Colonic mucosa (tissue), 4 donors: Measurements from ENCODE around the gene GABRG3. TPM values are rescaled to one million over a fixed set of nuclear protein-coding genes. Genes with fewer than 3 reads are reported as not detected.

Source experiments
- DNase-seq: peaks from one replicate; pipeline ENCODE4 v3.0.0-alpha.2; 2020
- H3K27ac ChIP-seq: fragments of 200-600 bp; one replicate; pipeline ENCODE4 v1.8.0; 2021
- H3K27me3 ChIP-seq: fragments of 200-600 bp; one replicate; pipeline ENCODE4 v1.8.0; 2021
- H3K36me3 ChIP-seq: fragments of 200-600 bp; one replicate; pipeline ENCODE4 v1.8.0; 2021
- H3K4me1 ChIP-seq: fragments of 200-600 bp; one replicate; pipeline ENCODE4 v1.8.0; 2021; ENCODE audit warnings: mild to moderate bottlenecking
- H3K4me3 ChIP-seq: fragments of 200-600 bp; one replicate; pipeline ENCODE4 v1.8.0; 2021
- H3K9ac ChIP-seq, 2 donors: one replicate each; pipeline ENCODE4 v1.7.0; 2013; ENCODE audit warnings: control low read depth in 2 of 2, low read depth in 2 of 2, low read length in 2 of 2
- H3K9me3 ChIP-seq: fragments of 200-600 bp; one replicate; pipeline ENCODE4 v1.8.0; 2021
- intact Hi-C: fragments of 100-400 bp; cut with DNase I; formaldehyde crosslinking; loops from one replicate; pipeline ENCODE4 v1.14.1; 2022
- total RNA-seq, 2 donors: library from RNA; stranded (reverse); fragmentation: NEBNext Ultra II Directional in 1 of 2; extraction: Animal tissue kit (Norgen Biotek cat#: 25700) in 1 of 2; gene quantifications; one replicate each; pipeline ENCODE4 v1.2.1, GENCODE V29; 2021
- TF ChIP-seq, protein P1 (sequence below): fragments of 200-600 bp; IDR thresholded peaks from one replicate; pipeline ENCODE4 v1.8.0; 2022; ENCODE audit warnings: antibody characterized with exemption, mild to moderate bottlenecking
- donor health status: healthy.
- donor health status: DM: no; HTN: no; CAD: no.
- donor health status: DM: no; HTN: no; CAD: no.

The GABRG3 gene
- total RNA-seq, 2 donors from 2014 or later: not detected

GRCh38 chr15:27025481-27025966 is 54.5 kb downstream of the GABRG3 start:
- Histone ChIP-seq H3K9ac (no peak overlapping the region), H3K27ac (no peak overlapping the region), H3K36me3 (no peaks in the 10 kb centered on the region), H3K4me1 (no peaks in the 10 kb centered on the region), H3K9me3 (no peaks in the 10 kb centered on the region), H3K27me3 (no peaks in the 10 kb centered on the region), H3K4me3 (no peak overlapping the region)
- intact Hi-C loops: loop anchor here (10.0 kb wide), 1 partner anchor 61 kb away; no protein-coding TSS in a partner anchor
- DNase-seq: no peak
- TF ChIP-seq, protein P1, sequence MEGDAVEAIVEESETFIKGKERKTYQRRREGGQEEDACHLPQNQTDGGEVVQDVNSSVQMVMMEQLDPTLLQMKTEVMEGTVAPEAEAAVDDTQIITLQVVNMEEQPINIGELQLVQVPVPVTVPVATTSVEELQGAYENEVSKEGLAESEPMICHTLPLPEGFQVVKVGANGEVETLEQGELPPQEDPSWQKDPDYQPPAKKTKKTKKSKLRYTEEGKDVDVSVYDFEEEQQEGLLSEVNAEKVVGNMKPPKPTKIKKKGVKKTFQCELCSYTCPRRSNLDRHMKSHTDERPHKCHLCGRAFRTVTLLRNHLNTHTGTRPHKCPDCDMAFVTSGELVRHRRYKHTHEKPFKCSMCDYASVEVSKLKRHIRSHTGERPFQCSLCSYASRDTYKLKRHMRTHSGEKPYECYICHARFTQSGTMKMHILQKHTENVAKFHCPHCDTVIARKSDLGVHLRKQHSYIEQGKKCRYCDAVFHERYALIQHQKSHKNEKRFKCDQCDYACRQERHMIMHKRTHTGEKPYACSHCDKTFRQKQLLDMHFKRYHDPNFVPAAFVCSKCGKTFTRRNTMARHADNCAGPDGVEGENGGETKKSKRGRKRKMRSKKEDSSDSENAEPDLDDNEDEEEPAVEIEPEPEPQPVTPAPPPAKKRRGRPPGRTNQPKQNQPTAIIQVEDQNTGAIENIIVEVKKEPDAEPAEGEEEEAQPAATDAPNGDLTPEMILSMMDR: no peak

- Histone ChIP-seq H3K9ac (no peak overlapping the region), H3K9me3 (no peaks in the 10 kb centered on the region), H3K27me3 (no peaks in the 10 kb centered on the region), H3K36me3 (no peaks in the 10 kb centered on the region), H3K27ac (no peak overlapping the region), H3K4me3 (no peak overlapping the region), H3K4me1 (no peaks in the 10 kb centered on the region)
- DNase-seq: no peak
- intact Hi-C loops: loop anchor here (10.0 kb wide), 1 partner anchor 62 kb away; no protein-coding TSS in a partner anchor
- TF ChIP-seq, protein P1: no peak
These were observed 56.2 kb downstream of the GABRG3 start for GRCh38 chr15:27027229-27027628.

DNA sequence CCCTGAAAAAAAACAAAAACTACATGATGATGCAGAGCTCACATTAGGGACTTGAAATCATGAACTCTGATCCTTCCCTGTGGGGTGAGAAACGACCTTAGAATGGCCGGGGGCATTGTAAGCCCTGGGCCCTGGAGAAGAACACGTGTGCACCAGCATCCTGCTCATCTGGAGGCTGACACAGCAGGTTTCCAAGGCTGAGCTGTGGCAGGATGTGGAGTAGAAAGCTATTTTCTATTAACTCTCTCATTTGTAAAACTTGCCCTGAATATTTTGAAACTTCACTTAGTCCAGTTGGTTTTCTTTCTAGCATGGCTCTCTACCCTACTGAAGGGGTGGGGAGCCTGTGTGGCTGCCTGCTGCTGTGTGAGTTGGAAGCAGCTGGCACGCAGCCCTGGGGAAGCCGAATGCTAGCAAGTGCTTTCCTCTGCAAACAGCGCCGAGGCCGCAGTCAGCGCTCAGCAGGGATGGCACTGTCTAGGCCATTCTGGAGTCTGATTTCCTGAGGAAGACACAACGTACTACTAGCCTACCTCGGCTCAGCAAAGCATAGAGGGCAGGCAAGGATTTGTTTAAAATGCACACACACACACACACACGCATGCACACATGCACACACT is 58.0 kb downstream of the GABRG3 start:
- no peaks in the 10 kb centered on the region for H3K4me1 ChIP-seq
- no peak overlapping the region for H3K9ac ChIP-seq
- no peak overlapping the region for H3K4me3 ChIP-seq
- TF ChIP-seq, protein P1: no peak
- H3K9me3 ChIP-seq: no peaks in the 10 kb centered on the region
- H3K27me3 ChIP-seq: no peaks in the 10 kb centered on the region
- intact Hi-C loops: loop anchor here (10.0 kb wide), 1 partner anchor 64 kb away; no protein-coding TSS in a partner anchor
- no peak overlapping the region for H3K27ac ChIP-seq
- no peaks in the 10 kb centered on the region for H3K36me3 ChIP-seq
- no peak for DNase-seq

GRCh38 chr15:27036210-27036609 is 65.2 kb downstream of the GABRG3 start:
- TF ChIP-seq, protein P1: no peak
- H3K9ac ChIP-seq: no peak overlapping the region
- H3K36me3 ChIP-seq: no peaks in the 10 kb centered on the region
- DNase-seq: no peak
- no peaks in the 10 kb centered on the region for H3K27me3 ChIP-seq
- H3K4me1 ChIP-seq: no peaks in the 10 kb centered on the region
- H3K27ac ChIP-seq: no peak overlapping the region
- H3K9me3 ChIP-seq: no peaks in the 10 kb centered on the region
- intact Hi-C loops: no loop called here
- H3K4me3 ChIP-seq: no peak overlapping the region

DNA sequence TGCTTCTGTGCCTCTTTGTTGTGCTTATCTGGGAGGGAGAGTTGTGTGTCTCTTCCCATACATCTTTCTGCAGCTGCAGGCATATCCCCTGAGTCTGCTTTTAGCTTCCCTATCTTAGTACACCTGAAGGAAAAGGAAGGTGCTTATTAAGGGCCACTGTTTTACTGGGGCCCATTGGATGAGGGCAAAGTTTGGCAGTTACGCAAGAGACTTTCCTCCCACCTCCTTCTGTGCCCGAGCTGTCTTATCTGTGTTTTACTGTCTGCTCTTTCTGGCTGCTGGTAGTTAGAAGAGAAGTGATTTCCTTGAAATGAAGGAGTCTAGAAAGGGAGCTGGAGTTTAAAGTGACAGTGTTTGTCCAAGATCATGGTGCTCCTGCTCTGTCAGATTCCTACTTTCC is 66.5 kb downstream of the GABRG3 start:
- TF ChIP-seq, protein P1: no peak
- no peaks in the 10 kb centered on the region for H3K9me3 ChIP-seq
- H3K4me1 ChIP-seq: no peaks in the 10 kb centered on the region
- no peak overlapping the region for H3K27ac ChIP-seq
- H3K36me3 ChIP-seq: no peaks in the 10 kb centered on the region
- intact Hi-C loops: no loop called here
- H3K9ac ChIP-seq: no peak overlapping the region
- no peak overlapping the region for H3K4me3 ChIP-seq
- no peak for DNase-seq
- no peaks in the 10 kb centered on the region for H3K27me3 ChIP-seq
